ENCODE results near the gene LRRC51.

- TF ChIP-seq CTCF (conservative IDR thresholded peaks at IDR 0.05 in 1 of 2, IDR thresholded peaks at IDR 0.05 in 1 of 2; ENCODE audit: extremely low read depth in 1 of 2, insufficient read depth in 1 of 2, low read depth in 1 of 2, low read length in 2 of 2): no peak
- TF ChIP-seq EZH2 (IDR thresholded peaks at IDR 0.05; ENCODE audit: borderline replicate concordance, low read length): no peak
These were observed 13.0 kb upstream of the LRRC51 start for GRCh38 chr11:72067676-72068075.
